H9 (cell line): Measurements from ENCODE around the gene FUT9. TPM values are rescaled to one million over a fixed set of nuclear protein-coding genes. Genes with fewer than 3 reads are reported as not detected.

ENCODE experiments used
- DNase-seq: peaks from one replicate; pipeline ENCODE4 v3.0.0-alpha.2; 2017
- H2AFZ ChIP-seq: one replicate; pipeline ENCODE4 v1.6.1; 2013; ENCODE audit warnings: mild to moderate bottlenecking, low read length, control low read depth, moderate library complexity
- H2AK5ac ChIP-seq: 2 replicates; pipeline ENCODE4 v1.6.1; 2013; ENCODE audit warnings: low read length, control low read depth, mixed read lengths; ENCODE audit not compliant: insufficient read length
- H2BK120ac ChIP-seq: one replicate; pipeline ENCODE4 v1.6.1; 2013; ENCODE audit warnings: low read depth, mild to moderate bottlenecking, low read length, control low read depth, inconsistent platforms; ENCODE audit not compliant: poor library complexity, severe bottlenecking
- H2BK12ac ChIP-seq: 2 replicates; pipeline ENCODE4 v1.6.1; 2013; ENCODE audit warnings: low read length, control low read depth, mixed read lengths, low read depth; ENCODE audit not compliant: insufficient read length
- H2BK15ac ChIP-seq: 2 replicates; pipeline ENCODE4 v1.6.1; 2013; ENCODE audit warnings: low read depth, low read length, control low read depth
- H2BK20ac ChIP-seq: one replicate; pipeline ENCODE4 v1.6.1; 2013; ENCODE audit warnings: low read depth, mild to moderate bottlenecking, low read length, control low read depth, inconsistent platforms; ENCODE audit not compliant: poor library complexity, severe bottlenecking
- H2BK5ac ChIP-seq: 2 replicates; pipeline ENCODE4 v1.6.1; 2013; ENCODE audit warnings: low read length, control low read depth, mixed read lengths; ENCODE audit not compliant: insufficient read length
- H3K14ac ChIP-seq: 2 replicates; pipeline ENCODE4 v1.6.1; 2013; ENCODE audit warnings: low read length, control low read depth; ENCODE audit not compliant: insufficient read depth
- H3K18ac ChIP-seq: 2 replicates; pipeline ENCODE4 v1.6.1; 2013; ENCODE audit warnings: low read depth, mild to moderate bottlenecking, mixed read lengths, low read length, control low read depth; ENCODE audit not compliant: insufficient read length
- H3K23ac ChIP-seq: 2 replicates; pipeline ENCODE4 v1.6.1; 2013; ENCODE audit warnings: low read length, control low read depth, mixed read lengths, low read depth; ENCODE audit not compliant: insufficient read length
- H3K23me2 ChIP-seq: 2 replicates; pipeline ENCODE4 v1.6.1; 2013; ENCODE audit warnings: low read depth, mild to moderate bottlenecking, mixed read lengths, low read length, control low read depth; ENCODE audit not compliant: insufficient read length, poor library complexity, severe bottlenecking
- H3K27ac ChIP-seq: 2 replicates; pipeline ENCODE4 v1.5.1; 2013; ENCODE audit warnings: low read length, control low read depth, mixed read lengths, low read depth; ENCODE audit not compliant: insufficient read length
- H3K27me3 ChIP-seq: 2 replicates; pipeline ENCODE4 v1.6.1; 2013; ENCODE audit warnings: low read length, control low read depth, inconsistent platforms; ENCODE audit not compliant: insufficient read depth
- H3K4ac ChIP-seq: 2 replicates; pipeline ENCODE4 v1.6.1; 2013; ENCODE audit warnings: low read depth, mild to moderate bottlenecking, control low read depth, inconsistent platforms, low read length, moderate library complexity
- H3K4me1 ChIP-seq: 2 replicates; pipeline ENCODE4 v1.6.1; 2013; ENCODE audit warnings: low read length, control low read depth, inconsistent platforms; ENCODE audit not compliant: insufficient read depth
- H3K4me2 ChIP-seq: 2 replicates; pipeline ENCODE4 v1.6.1; 2013; ENCODE audit warnings: low read length, control low read depth, mixed read lengths; ENCODE audit not compliant: insufficient read length, insufficient read depth
- H3K56ac ChIP-seq: 2 replicates; pipeline ENCODE4 v1.6.1; 2013; ENCODE audit warnings: low read depth, mild to moderate bottlenecking, mixed read lengths, low read length, control low read depth; ENCODE audit not compliant: insufficient read length
- H3K79me1 ChIP-seq: 2 replicates; pipeline ENCODE4 v1.6.1; 2013; ENCODE audit warnings: low read depth, mild to moderate bottlenecking, moderate library complexity, low read length, control low read depth, inconsistent platforms; ENCODE audit not compliant: insufficient read depth, poor library complexity, severe bottlenecking
- H3K79me2 ChIP-seq: 2 replicates; pipeline ENCODE4 v1.6.1; 2013; ENCODE audit warnings: low read length, control low read depth, inconsistent platforms; ENCODE audit not compliant: insufficient read depth
- H3K9ac ChIP-seq: 2 replicates; pipeline ENCODE4 v1.6.1; 2013; ENCODE audit warnings: low read length, control low read depth, mixed read lengths; ENCODE audit not compliant: insufficient read length; ENCODE audit errors: extremely low read depth
- H3K9me3 ChIP-seq: one replicate; pipeline ENCODE4 v1.6.1; 2013; ENCODE audit warnings: low read depth, low read length, inconsistent platforms; ENCODE audit not compliant: control insufficient read depth
- H3T11ph ChIP-seq: one replicate; pipeline ENCODE4 v1.6.1; 2013; ENCODE audit warnings: mild to moderate bottlenecking, low read length, control low read depth, inconsistent platforms
- H4K20me1 ChIP-seq: one replicate; pipeline ENCODE4 v1.6.1; 2013; ENCODE audit not compliant: control insufficient read depth, insufficient read length, insufficient read depth
- H4K5ac ChIP-seq: 2 replicates; pipeline ENCODE4 v1.6.1; 2013; ENCODE audit warnings: low read depth, mild to moderate bottlenecking, mixed read lengths, low read length, control low read depth; ENCODE audit not compliant: insufficient read length
- H4K8ac ChIP-seq: replicated peaks from 2 replicates; pipeline ENCODE4 v1.6.1; 2013; ENCODE audit warnings: low read length, control low read depth, mixed read lengths, low read depth; ENCODE audit not compliant: insufficient read length
- H4K91ac ChIP-seq: 2 replicates; pipeline ENCODE4 v1.6.1; 2013; ENCODE audit warnings: low read depth, mild to moderate bottlenecking, moderate library complexity, mixed read lengths, low read length, control low read depth; ENCODE audit not compliant: insufficient read length
- H3K27ac Mint-ChIP-seq, 3 experiments: 2 replicates in 2 of 3; 3 replicates in 1 of 3; pipeline ENCODE4 v1.8.0; 2020 to 2021; ENCODE audit warnings: mixed read lengths in 3 of 3, mild to moderate bottlenecking in 1 of 3, moderate library complexity in 1 of 3
- H3K27me3 Mint-ChIP-seq: 2 replicates; pipeline ENCODE4 v1.8.0; 2021; ENCODE audit warnings: low read depth, mild to moderate bottlenecking, moderate library complexity, mixed read lengths
- H3K36me3 Mint-ChIP-seq, 3 experiments: 2 replicates in 2 of 3; 3 replicates in 1 of 3; pipeline ENCODE4 v1.8.0; 2020 to 2021; ENCODE audit warnings: low read depth in 3 of 3, mixed read lengths in 3 of 3; ENCODE audit not compliant: insufficient read depth in 1 of 3
- H3K4me1 Mint-ChIP-seq, 2 experiments: 2 replicates each; pipeline ENCODE4 v1.8.0; 2020; ENCODE audit warnings: mixed read lengths in 2 of 2
- H3K4me3 Mint-ChIP-seq, 2 experiments: 2 replicates in 1 of 2; 3 replicates in 1 of 2; pipeline ENCODE4 v1.8.0; 2020 to 2021; ENCODE audit warnings: mild to moderate bottlenecking in 2 of 2, mixed read lengths in 2 of 2, moderate library complexity in 1 of 2
- H3K9me3 Mint-ChIP-seq, 2 experiments: 2 replicates in 1 of 2; 3 replicates in 1 of 2; pipeline ENCODE4 v1.8.0; 2020; ENCODE audit warnings: mild to moderate bottlenecking in 2 of 2, mixed read lengths in 2 of 2, moderate library complexity in 1 of 2
- CTCF ChIP-seq: fragments of 200-600 bp; sonication (generic); conservative IDR thresholded peaks from 3 replicates; pipeline ENCODE4 v1.8.0; 2021; ENCODE audit warnings: antibody characterized with exemption, mild to moderate bottlenecking
- WGBS: extraction: QIAGEN DNeasy Blood & Tissue Kit; methylation state at CpG from one replicate; pipeline ENCODE4 v1.1.7; 2013; ENCODE audit warnings: missing lambda C conversion rate, low lambda C conversion rate, mixed read lengths; ENCODE audit not compliant: insufficient read length; ENCODE audit errors: extremely low coverage; 5-methylcytosine and 5-hydroxymethylcytosine counted together
- total RNA-seq: library from RNA; stranded (reverse); gene quantifications from 2 replicates; pipeline ENCODE4 v1.2.1, GENCODE V29; 2021

Gene FUT9
- total RNA-seq, 1 experiment from 2014 or later = 1.6 TPM

DNA sequence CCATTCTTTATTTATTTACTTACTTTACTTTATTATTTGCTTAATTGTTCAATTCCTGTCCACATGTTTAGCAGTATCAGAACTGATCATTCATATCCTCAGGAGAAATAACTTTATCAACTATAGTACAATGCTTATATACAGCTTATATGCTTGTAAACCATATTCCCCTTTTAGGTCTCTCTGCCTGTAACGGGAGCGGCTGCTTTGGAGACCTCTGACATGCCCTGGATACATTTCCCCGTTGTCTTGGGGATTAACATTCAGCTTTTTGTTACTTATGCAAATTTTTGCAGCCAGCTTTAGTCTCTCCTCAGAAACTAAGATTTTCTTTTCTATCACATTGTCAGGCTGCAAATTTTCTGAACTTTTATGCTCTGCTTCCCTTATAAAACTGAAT lies 17.6 kb upstream of the FUT9 start:
- Histone ChIP-seq H3K9me3 (no peaks in the 10 kb centered on the region), H4K8ac (no peak overlapping the region), H3K4me2 (no peak overlapping the region), H3K4me1 (no peaks in the 10 kb centered on the region), H4K5ac (no peak overlapping the region), H2BK20ac (no peak overlapping the region), H2AK5ac (no peak overlapping the region), H3K27me3 (no peaks in the 10 kb centered on the region), H4K20me1 (no peaks in the 10 kb centered on the region), H3K79me1 (no peaks in the 10 kb centered on the region), H3K79me2 (no peaks in the 10 kb centered on the region), H3K56ac (no peak overlapping the region), H3T11ph (no peak overlapping the region), H2BK15ac (no peak overlapping the region), H3K9ac (no peak overlapping the region), H3K14ac (no peak overlapping the region), H3K23me2 (no peaks in the 10 kb centered on the region), H3K4ac (no peak overlapping the region), H3K27ac (no peak overlapping the region), H2BK120ac (no peak overlapping the region), H3K18ac (no peak overlapping the region), H2BK5ac (no peak overlapping the region), H2BK12ac (no peak overlapping the region), H2AFZ (no peak overlapping the region), H4K91ac (no peak overlapping the region), H3K23ac (no peak overlapping the region)
- WGBS = no CpG with 5 or more reads among the region's 3 CpGs
- TF ChIP-seq CTCF = no peak
- Mint-ChIP-seq H3K4me1 (peaks cover 11 to 13% of the 10 kb centered on the region in 2 experiments), H3K9me3 (peaks cover 16 to 28% of the 10 kb centered on the region in 2 experiments), H3K4me3 (no peak overlapping the region), H3K36me3 (peaks cover 4 to 28% (median 10%) of the 10 kb centered on the region in 3 experiments; a peak in 6 of 7 replicates), H3K27me3 (no peaks in the 10 kb centered on the region), H3K27ac (no peak overlapping the region; a peak in 1 of 7 replicates)
- DNase-seq = no peak
